Parathyroid adenoma (tissue), 2 donors: ENCODE results near the gene CHST11.

Experiments
- H2AFZ ChIP-seq: fragments of 300-600 bp; sonication (generic); one replicate; pipeline ENCODE4 v1.7.0; 2017; ENCODE audit warnings: antibody characterized with exemption, mild to moderate bottlenecking
- H3K27ac ChIP-seq: fragments of 300-600 bp; sonication (generic); one replicate; pipeline ENCODE4 v1.7.0; 2017
- H3K27me3 ChIP-seq: fragments of 300-600 bp; sonication (generic); one replicate; pipeline ENCODE4 v1.7.0; 2017; ENCODE audit warnings: low read length; ENCODE audit not compliant: control insufficient read depth, insufficient read depth
- H3K36me3 ChIP-seq: fragments of 300-600 bp; sonication (generic); one replicate; pipeline ENCODE4 v1.7.0; 2017; ENCODE audit warnings: low read length; ENCODE audit not compliant: control insufficient read depth, insufficient read depth
- H3K4me1 ChIP-seq: fragments of 300-600 bp; sonication (generic); one replicate; pipeline ENCODE4 v1.7.0; 2017; ENCODE audit warnings: control low read depth
- H3K4me2 ChIP-seq: fragments of 300-600 bp; sonication (generic); one replicate; pipeline ENCODE4 v1.7.0; 2017; ENCODE audit warnings: low read length
- H3K4me3 ChIP-seq: fragments of 300-600 bp; sonication (generic); one replicate; pipeline ENCODE4 v1.7.0; 2017; ENCODE audit warnings: low read depth, low read length
- H3K79me2 ChIP-seq: fragments of 300-600 bp; sonication (generic); one replicate; pipeline ENCODE4 v1.7.0; 2017; ENCODE audit warnings: control low read depth
- H3K9ac ChIP-seq: fragments of 300-600 bp; sonication (generic); one replicate; pipeline ENCODE4 v1.7.0; 2017; ENCODE audit warnings: mild to moderate bottlenecking
- H3K9me3 ChIP-seq: fragments of 300-600 bp; sonication (generic); one replicate; pipeline ENCODE4 v1.7.0; 2017; ENCODE audit warnings: low read length; ENCODE audit not compliant: control insufficient read depth
- CTCF ChIP-seq: fragments of 300-600 bp; sonication (generic); IDR thresholded peaks from one replicate; pipeline ENCODE4 v1.7.0; 2017; ENCODE audit warnings: antibody characterized with exemption, mild to moderate bottlenecking
- donor health status: primary hyperparathyroidism.

CHST11 gene

DNA sequence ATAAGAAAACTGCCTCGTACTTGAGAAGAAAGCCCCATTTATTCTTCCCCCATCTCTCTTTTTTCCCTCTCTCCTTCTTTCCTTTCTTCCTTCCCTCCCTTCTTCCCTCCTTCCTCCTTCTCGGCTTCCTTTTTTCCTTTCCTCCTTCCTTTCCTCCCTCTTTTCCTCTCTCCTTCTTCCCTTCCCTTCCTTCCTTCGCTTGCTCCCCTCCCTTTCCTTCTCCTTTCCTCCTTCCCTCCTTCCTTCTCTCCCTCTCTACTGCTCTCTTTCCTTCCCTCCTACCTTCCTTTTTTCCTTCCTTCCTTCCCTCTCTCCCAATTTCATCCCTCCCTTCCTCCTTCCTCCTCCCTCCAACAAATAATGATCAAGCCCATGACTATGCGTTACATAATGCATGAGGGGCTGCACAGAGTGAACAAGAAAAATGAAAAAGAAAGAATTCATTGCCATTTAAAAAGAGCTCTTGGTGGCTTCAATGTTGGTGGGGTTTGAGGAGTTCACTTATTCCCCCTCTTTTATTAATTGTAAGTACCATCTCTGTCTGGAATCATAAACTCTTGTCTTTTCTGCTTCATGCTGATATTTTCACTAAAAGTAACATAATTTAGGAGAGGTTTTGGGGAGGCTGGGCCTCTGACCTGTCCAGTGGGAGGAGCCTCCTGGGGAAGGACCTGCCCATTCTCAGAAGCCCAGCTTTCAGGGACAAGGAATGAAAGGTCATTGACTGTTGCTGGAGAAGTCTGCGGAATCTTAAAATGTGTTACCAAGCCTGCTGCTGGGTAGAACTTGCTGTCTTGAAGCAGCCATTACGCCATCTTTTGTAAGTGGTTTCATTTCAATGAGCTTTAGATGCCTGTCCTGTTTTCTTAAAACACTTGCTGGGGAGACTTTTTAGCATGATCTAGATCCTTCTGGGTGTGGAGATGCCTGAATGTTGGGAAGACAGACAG is 144.3 kb downstream of the CHST11 start:
- Histone ChIP-seq H3K4me1 (peaks cover 10% of the 10 kb centered on the region), H3K36me3 (no peaks in the 10 kb centered on the region), H3K9me3 (no peaks in the 10 kb centered on the region), H3K9ac (no peak overlapping the region), H3K79me2 (no peaks in the 10 kb centered on the region), H3K4me2 (no peak overlapping the region), H3K4me3 (no peak overlapping the region), H3K27me3 (no peaks in the 10 kb centered on the region), H3K27ac (no peak overlapping the region), H2AFZ (no peak overlapping the region)
- no peak for TF ChIP-seq CTCF

GRCh38 chr12:104602406-104602805 is 145.7 kb downstream of the CHST11 start:
- no peak overlapping the region for H3K4me2 ChIP-seq
- peaks cover 10% of the 10 kb centered on the region for H3K4me1 ChIP-seq
- H3K9ac ChIP-seq = no peak overlapping the region
- H3K79me2 ChIP-seq = no peaks in the 10 kb centered on the region
- H3K27me3 ChIP-seq = no peaks in the 10 kb centered on the region
- no peak overlapping the region for H3K27ac ChIP-seq
- TF ChIP-seq CTCF = no peak
- no peak overlapping the region for H2AFZ ChIP-seq
- H3K36me3 ChIP-seq = no peaks in the 10 kb centered on the region
- no peak overlapping the region for H3K4me3 ChIP-seq
- H3K9me3 ChIP-seq = no peaks in the 10 kb centered on the region

- Histone ChIP-seq H3K4me2 (no peak overlapping the region), H3K79me2 (no peaks in the 10 kb centered on the region), H3K9me3 (no peaks in the 10 kb centered on the region), H3K27me3 (no peaks in the 10 kb centered on the region), H3K4me3 (no peak overlapping the region), H3K9ac (no peak overlapping the region), H3K36me3 (no peaks in the 10 kb centered on the region), H3K27ac (no peak overlapping the region), H3K4me1 (peaks cover 10% of the 10 kb centered on the region), H2AFZ (no peak overlapping the region)
- TF ChIP-seq CTCF = no peak
These were observed 146.1 kb downstream of the CHST11 start for GRCh38 chr12:104602896-104603295.

- Histone ChIP-seq H3K79me2 (no peaks in the 10 kb centered on the region), H3K27ac (peak overlapping the region; percentile 30), H3K4me3 (no peak overlapping the region), H3K4me2 (no peak overlapping the region), H3K9me3 (no peaks in the 10 kb centered on the region), H3K36me3 (no peaks in the 10 kb centered on the region), H3K9ac (no peak overlapping the region), H3K4me1 (peaks cover 10% of the 10 kb centered on the region), H3K27me3 (no peaks in the 10 kb centered on the region), H2AFZ (no peak overlapping the region)
- no peak for TF ChIP-seq CTCF
These were observed 146.8 kb downstream of the CHST11 start for GRCh38 chr12:104603545-104603973.
